HG03442 (cell line): Measurements from ENCODE around the gene LIN9.
"Not testable (repeated sequence)": the region's sequence is repeated elsewhere in the genome, so short reads cannot be mapped to it uniquely, and the experiment has no call there.

ENCODE experiments used
- ATAC-seq: cut with Tn5 transposase; IDR thresholded peaks from one replicate; pipeline ENCODE4 v1.9.1; 2021; ENCODE audit warnings: mild to moderate bottlenecking, moderate library complexity; ENCODE audit not compliant: unreplicated experiment

LIN9 gene

GRCh38 chr1:226308723-226309397 lies at the start of gene LIN9:
TSS of gene LIN9 (minus strand) at chr1:226309164. CDS start at chr1:226309139, 25 bp downstream.
- peak; percentile 71 for ATAC-seq

GRCh38 chr1:226357416-226357815 lies 48.5 kb upstream of the LIN9 start:
- no peak for ATAC-seq

GRCh38 chr1:226355669-226356551 lies 46.9 kb upstream of the LIN9 start:
- no peak for ATAC-seq

GRCh38 chr1:226355016-226355415 lies 46.1 kb upstream of the LIN9 start:
- ATAC-seq, result no peak

GRCh38 chr1:226353698-226354525 lies 44.9 kb upstream of the LIN9 start:
- no peak for ATAC-seq

- no peak for ATAC-seq
These were observed 42.7 kb upstream of the LIN9 start for GRCh38 chr1:226351709-226352108.

GRCh38 chr1:226350519-226350865 lies 41.5 kb upstream of the LIN9 start:
- no peak for ATAC-seq

GRCh38 chr1:226349801-226350518 lies 41.0 kb upstream of the LIN9 start:
- peak; percentile 46 for ATAC-seq

- ATAC-seq, result no peak
These were observed 40.1 kb upstream of the LIN9 start for GRCh38 chr1:226349081-226349480.

- no peak for ATAC-seq
These were observed 35.7 kb upstream of the LIN9 start for GRCh38 chr1:226344441-226345259.

GRCh38 chr1:226342656-226343055 lies 33.7 kb upstream of the LIN9 start:
- no peak for ATAC-seq

GRCh38 chr1:226340111-226340510 lies 31.1 kb upstream of the LIN9 start:
- ATAC-seq, result not testable (repeated sequence)

- ATAC-seq, result no peak
These were observed 28.4 kb upstream of the LIN9 start for GRCh38 chr1:226337276-226337875.

GRCh38 chr1:226335661-226336060 lies 26.7 kb upstream of the LIN9 start:
- no peak for ATAC-seq

- no peak for ATAC-seq
These were observed 24.0 kb upstream of the LIN9 start for GRCh38 chr1:226332947-226333346.

- no peak for ATAC-seq
These were observed 20.3 kb upstream of the LIN9 start for GRCh38 chr1:226329237-226329636.

- ATAC-seq, result no peak
These were observed 18.8 kb upstream of the LIN9 start for GRCh38 chr1:226327761-226328162.

GRCh38 chr1:226325178-226325577 lies 16.2 kb upstream of the LIN9 start:
- ATAC-seq, result no peak

- no peak for ATAC-seq
These were observed 15.5 kb upstream of the LIN9 start for GRCh38 chr1:226324479-226324878.
